GM12891 (cell line): ENCODE data around the gene CMKLR1.

Experiments
- PAX5 ChIP-seq: IDR thresholded peaks from 2 replicates; pipeline ENCODE4 v1.6.1; 2011; ENCODE audit warnings: low read length, moderate library complexity, mild to moderate bottlenecking; ENCODE audit not compliant: insufficient read depth, severe bottlenecking
- POLR2A ChIP-seq: IDR thresholded peaks from 2 replicates; pipeline ENCODE4 v1.6.1; 2011; ENCODE audit warnings: low read depth, low read length, control low read depth
- POLR2AphosphoS5 ChIP-seq: IDR thresholded peaks from 2 replicates; pipeline ENCODE4 v1.6.1; 2011; ENCODE audit warnings: low read depth, low read length, control low read depth
- SPI1 ChIP-seq: IDR thresholded peaks from 2 replicates; pipeline ENCODE4 v1.6.1; 2011; ENCODE audit warnings: low read depth, low read length, control low read depth
- TAF1 ChIP-seq: IDR thresholded peaks from 2 replicates; pipeline ENCODE4 v1.6.1; 2011; ENCODE audit warnings: low read depth, low read length, control low read depth

DNA sequence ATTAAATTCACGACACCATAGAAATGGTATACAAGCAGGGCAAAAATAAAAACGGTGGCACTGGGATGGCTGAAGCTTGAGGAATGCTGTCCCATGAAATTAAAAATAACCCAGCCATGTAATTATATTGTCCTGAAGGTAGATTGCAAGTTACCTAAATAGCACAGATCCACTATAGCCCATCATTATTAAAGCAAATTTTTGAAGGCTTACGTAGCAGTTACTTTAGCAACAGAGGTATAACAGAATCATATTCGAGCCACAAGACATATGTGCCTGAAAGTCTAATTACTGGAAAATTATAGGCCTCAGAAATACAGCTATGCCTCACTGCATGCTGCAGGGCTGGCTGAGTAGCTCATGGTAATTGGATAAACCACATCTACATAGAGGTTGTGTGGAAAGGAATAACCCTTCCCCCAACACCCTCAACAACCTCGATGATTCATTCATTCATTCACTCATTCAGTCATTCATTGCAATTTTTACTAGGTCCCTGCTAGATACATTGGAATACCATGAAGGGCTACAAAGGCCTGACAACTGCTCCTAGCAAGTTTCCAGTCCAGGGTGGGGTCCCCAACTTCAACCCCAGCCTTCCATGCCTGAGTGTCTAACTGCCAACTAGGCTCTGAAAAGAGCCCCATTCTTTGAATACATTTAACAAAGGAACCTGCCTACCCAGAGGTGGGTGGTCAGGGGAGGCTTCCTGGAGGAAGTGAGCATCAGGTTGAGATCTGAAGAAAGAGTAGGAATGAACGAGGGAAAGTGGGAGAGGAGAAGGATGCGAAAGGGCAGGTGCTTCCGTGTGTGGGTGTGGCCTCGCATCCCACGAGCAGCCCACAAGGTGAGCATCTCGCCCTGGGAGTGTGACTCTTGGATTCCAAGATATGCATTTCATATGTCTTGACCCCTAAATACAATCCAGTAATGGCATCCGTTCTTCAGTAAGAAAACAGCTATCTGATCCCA lies 18.0 kb upstream of the CMKLR1 start:
- TF ChIP-seq TAF1 (no peak), POLR2AphosphoS5 (no peak), POLR2A (no peak), SPI1 (no peak), PAX5 (no peak)
